Urinary bladder (tissue), 4 donors: ENCODE data around the gene SHC4. TPM values are rescaled to one million over a fixed set of nuclear protein-coding genes. Genes with fewer than 3 reads are reported as not detected.
"Not testable (repeated sequence)": the region's sequence is repeated elsewhere in the genome, so short reads cannot be mapped to it uniquely, and the experiment has no call there.

Source experiments
- DNase-seq: peaks from one replicate; pipeline ENCODE4 v3.0.0-alpha.2; 2015; ENCODE audit errors: extremely low spot score
- H3K27ac ChIP-seq: one replicate; pipeline ENCODE4 v1.5.1; 2013; ENCODE audit warnings: low read depth, mild to moderate bottlenecking, moderate library complexity
- H3K36me3 ChIP-seq: one replicate; pipeline ENCODE4 v1.6.1; 2013; ENCODE audit warnings: mild to moderate bottlenecking, moderate library complexity; ENCODE audit not compliant: insufficient read depth
- H3K4me1 ChIP-seq: one replicate; pipeline ENCODE4 v1.6.1; 2013; ENCODE audit warnings: mild to moderate bottlenecking, moderate library complexity; ENCODE audit not compliant: insufficient read depth
- H3K4me3 ChIP-seq: one replicate; pipeline ENCODE4 v1.5.1; 2013; ENCODE audit warnings: low read depth, low read length
- WGBS: extraction: QIAGEN DNeasy Blood & Tissue Kit; methylation state at CpG from one replicate; pipeline ENCODE4 v1.1.7; 2013; 5-methylcytosine and 5-hydroxymethylcytosine counted together
- polyA plus RNA-seq: library from polyadenylated mRNA; stranded (reverse); fragments of 200-250 nt; gene quantifications from one replicate; pipeline ENCODE4 v1.2.3, GENCODE V29; 2013
- total RNA-seq: library from RNA; depleted of rRNA; stranded (reverse); fragments of >200 nt; gene quantifications from one replicate; pipeline ENCODE4 v1.2.3, GENCODE V29; 2014
- donor health status: healthy with polysubstance abuse.
- donor health status: healthy.

The SHC4 gene
- total and polyA plus RNA-seq, 2 donors: 0.68 to 8.8 TPM

- H3K27ac ChIP-seq: no peak overlapping the region
- no peak for DNase-seq
- no peaks in the 10 kb centered on the region for H3K36me3 ChIP-seq
- H3K4me1 ChIP-seq: peaks cover 2% of the 10 kb centered on the region
- WGBS: 71% methylated on average over 4 of the region's 4 CpGs
- H3K4me3 ChIP-seq: no peak overlapping the region
Measured at GRCh38 chr15:48981941-48982340, 18.2 kb upstream of the SHC4 start.

DNA sequence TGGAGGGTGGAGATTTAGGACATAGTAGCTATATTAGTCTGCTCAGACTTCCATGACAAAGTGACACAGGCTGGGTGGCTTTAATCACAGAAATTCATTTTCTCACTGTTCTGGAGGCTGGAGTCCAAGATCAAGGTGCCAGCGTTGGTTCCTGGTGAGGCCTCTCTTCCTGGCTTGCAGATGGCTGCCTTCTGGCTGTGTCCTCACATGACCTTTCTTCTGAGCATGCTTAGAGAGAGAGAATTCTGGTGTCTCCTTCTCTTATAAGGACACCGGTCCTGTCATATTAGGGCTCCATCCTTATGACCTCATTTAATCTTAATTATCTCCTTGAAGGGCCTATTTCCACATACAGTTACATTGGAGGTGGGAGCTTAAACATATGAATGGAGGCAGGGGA lies 14.9 kb upstream of the SHC4 start:
- H3K36me3 ChIP-seq: no peaks in the 10 kb centered on the region
- H3K4me1 ChIP-seq: no peaks in the 10 kb centered on the region
- WGBS: 82% methylated on average over 2 of the region's 2 CpGs
- no peak overlapping the region for H3K27ac ChIP-seq
- DNase-seq: no peak
- H3K4me3 ChIP-seq: no peak overlapping the region

DNA sequence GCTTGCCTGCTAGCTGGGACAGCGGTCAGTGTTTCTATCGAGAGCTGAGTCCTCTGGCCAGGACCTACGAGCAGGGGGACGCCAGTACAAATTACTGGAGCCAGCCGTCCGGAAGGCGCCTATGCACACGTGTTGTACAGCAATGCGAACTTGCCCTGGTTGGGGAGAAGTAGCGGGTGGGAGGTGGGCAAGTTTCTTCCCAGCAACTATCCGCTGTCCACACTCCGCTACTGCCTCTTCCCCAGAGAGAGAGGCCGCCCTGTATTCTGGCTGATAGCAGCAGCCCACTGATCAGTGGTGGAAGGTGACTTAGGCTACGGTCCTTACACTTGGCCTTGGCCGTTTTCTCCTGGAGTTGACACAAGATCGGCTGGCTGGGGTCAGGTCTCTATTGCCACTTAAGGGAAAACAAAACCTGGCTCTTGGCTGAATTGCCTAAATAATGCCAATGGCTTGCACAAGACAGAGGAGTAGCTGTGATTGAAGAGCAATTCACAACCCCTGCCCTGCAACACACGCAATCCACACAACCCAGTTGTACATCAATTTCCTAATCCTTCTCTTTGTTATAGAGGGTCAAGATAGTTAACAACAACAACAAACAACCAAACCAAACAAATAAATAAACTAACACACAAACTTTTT lies 12.8 kb upstream of the SHC4 start:
- H3K4me3 ChIP-seq: no peak overlapping the region
- no peak overlapping the region for H3K27ac ChIP-seq
- DNase-seq: no peak
- 86% methylated on average over 17 of the region's 17 CpGs for WGBS
- no peaks in the 10 kb centered on the region for H3K4me1 ChIP-seq
- H3K36me3 ChIP-seq: no peaks in the 10 kb centered on the region

GRCh38 chr15:48975472-48976419 lies 12.0 kb upstream of the SHC4 start:
- WGBS: 4% methylated on average over 53 of the region's 53 CpGs
- H3K4me1 ChIP-seq: no peaks in the 10 kb centered on the region
- no peaks in the 10 kb centered on the region for H3K36me3 ChIP-seq
- peak; percentile 52 for DNase-seq
- no peak overlapping the region for H3K27ac ChIP-seq
- peak overlapping the region; percentile 36 for H3K4me3 ChIP-seq

GRCh38 chr15:48974882-48975281 lies 11.2 kb upstream of the SHC4 start:
- no peak overlapping the region for H3K27ac ChIP-seq
- no peaks in the 10 kb centered on the region for H3K36me3 ChIP-seq
- H3K4me3 ChIP-seq: no peak overlapping the region
- no peak for DNase-seq
- no peaks in the 10 kb centered on the region for H3K4me1 ChIP-seq
- WGBS: 47% methylated on average over 2 of the region's 2 CpGs

- no peaks in the 10 kb centered on the region for H3K36me3 ChIP-seq
- no peaks in the 10 kb centered on the region for H3K4me1 ChIP-seq
- 94% methylated on average over 35 of the region's 35 CpGs for WGBS
- H3K4me3 ChIP-seq: no peak overlapping the region
- DNase-seq: no peak
- no peak overlapping the region for H3K27ac ChIP-seq
Measured at GRCh38 chr15:48972750-48973503, 9.2 kb upstream of the SHC4 start.

DNA sequence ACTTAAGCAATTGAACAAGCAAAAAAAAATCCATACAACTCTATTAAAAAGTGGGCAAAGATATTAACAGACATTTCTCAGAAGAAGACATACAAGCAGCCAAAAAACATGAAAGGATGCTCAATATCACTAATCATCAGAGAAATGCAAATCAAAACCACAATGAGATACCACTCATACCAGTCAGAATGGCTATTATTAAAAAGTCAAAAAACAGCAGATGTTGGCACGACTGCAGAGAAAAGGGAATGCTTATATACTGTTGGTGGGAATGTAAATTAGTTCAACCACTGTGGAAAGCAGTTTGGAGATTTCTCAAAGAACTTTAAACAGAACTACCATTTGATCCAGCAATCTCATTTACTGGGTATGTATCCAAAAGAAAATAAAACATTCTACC lies 7.2 kb upstream of the SHC4 start:
- not testable (repeated sequence) for DNase-seq, H3K27ac ChIP-seq, H3K36me3 ChIP-seq, H3K4me1 ChIP-seq, H3K4me3 ChIP-seq
- 74% methylated on average over 1 of the region's 1 CpG for WGBS

GRCh38 chr15:48968066-48968465 lies 4.3 kb upstream of the SHC4 start:
- no peaks in the 10 kb centered on the region for H3K36me3 ChIP-seq
- no peak for DNase-seq
- H3K4me3 ChIP-seq: no peak overlapping the region
- no peak overlapping the region for H3K27ac ChIP-seq
- H3K4me1 ChIP-seq: no peaks in the 10 kb centered on the region
- WGBS: 87% methylated on average over 4 of the region's 4 CpGs

DNA sequence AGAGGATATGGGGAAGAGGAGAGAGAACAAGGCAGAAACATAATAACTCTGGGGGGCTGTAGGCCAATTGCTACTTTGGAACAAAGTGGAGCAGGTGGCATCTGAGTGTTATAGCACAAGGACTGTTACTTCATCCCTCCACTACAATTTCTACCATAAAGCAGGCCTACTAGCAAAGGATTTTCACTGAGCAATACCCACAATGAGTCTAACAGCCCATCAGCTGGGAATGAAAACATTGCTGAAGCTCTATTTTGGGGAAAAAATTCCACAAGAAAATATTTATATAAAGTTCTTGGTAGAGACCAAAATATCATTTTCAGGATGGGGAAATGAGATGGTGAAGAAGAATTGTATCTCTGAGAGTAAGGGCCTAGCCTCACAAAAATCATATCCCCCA lies 3.6 kb upstream of the SHC4 start:
- Histone ChIP-seq H3K36me3 (no peaks in the 10 kb centered on the region), H3K4me3 (no peak overlapping the region), H3K27ac (no peak overlapping the region), H3K4me1 (no peaks in the 10 kb centered on the region)
- no peak for DNase-seq

DNA sequence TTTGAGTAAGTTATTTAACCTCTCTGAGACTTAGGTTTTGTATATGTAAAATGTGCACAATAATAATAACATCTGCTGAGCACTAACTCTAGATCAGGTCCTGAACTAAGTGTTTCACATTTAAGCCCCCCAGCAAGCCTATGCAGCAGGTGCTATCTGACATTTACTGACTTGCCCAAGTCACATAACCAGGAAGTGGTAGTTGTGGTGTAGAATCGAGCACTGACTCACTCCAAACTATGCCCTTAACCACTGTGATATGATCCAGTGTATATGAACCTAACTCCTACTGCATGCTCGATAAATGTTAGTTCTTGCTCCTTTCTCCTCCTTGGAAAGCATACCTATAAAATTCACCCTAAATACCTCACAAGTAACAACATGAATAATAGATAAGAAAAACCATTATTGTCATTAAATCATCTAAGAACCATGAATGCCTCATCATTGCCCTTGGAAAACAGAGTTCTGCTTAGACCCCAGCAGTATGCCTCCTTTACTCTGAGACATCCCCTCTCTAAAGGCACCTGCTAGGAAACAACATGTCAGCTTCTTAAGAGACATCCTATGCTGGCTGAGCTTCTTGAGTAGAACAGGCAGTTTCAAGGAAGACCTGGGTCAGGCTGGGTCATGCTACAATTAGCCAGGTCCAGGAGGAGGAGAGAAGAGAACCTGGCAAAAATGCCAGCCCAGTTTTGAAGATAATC lies 3.0 kb upstream of the SHC4 start:
- Histone ChIP-seq H3K27ac (no peak overlapping the region), H3K4me3 (no peak overlapping the region), H3K4me1 (no peaks in the 10 kb centered on the region), H3K36me3 (no peaks in the 10 kb centered on the region)
- DNase-seq: no peak
- WGBS: 55% methylated on average over 2 of the region's 2 CpGs

- H3K4me3 ChIP-seq: no peak overlapping the region
- H3K36me3 ChIP-seq: no peaks in the 10 kb centered on the region
- H3K4me1 ChIP-seq: no peaks in the 10 kb centered on the region
- no peak for DNase-seq
- H3K27ac ChIP-seq: no peak overlapping the region
Measured at GRCh38 chr15:48965972-48966371, 2.3 kb upstream of the SHC4 start.

GRCh38 chr15:48964898-48965297 lies 1.2 kb upstream of the SHC4 start:
- no peak for DNase-seq
- Histone ChIP-seq H3K4me1 (no peaks in the 10 kb centered on the region), H3K4me3 (no peak overlapping the region), H3K27ac (no peak overlapping the region), H3K36me3 (no peaks in the 10 kb centered on the region)
- WGBS: 86% methylated on average over 2 of the region's 2 CpGs
